Activated T-cell treated with anti-CD3 and anti-CD28 coated beads for 48 hours (primary cell): ENCODE data around the gene KRI1.

Experiments
- DNase-seq: peaks from one replicate; pipeline ENCODE4 v3.0.0-alpha.2; 2020; ENCODE audit warnings: low read depth

Gene KRI1

GRCh38 chr19:10565567-10566407, at the start of gene KRI1:
Gene KRI1 (minus strand): TSS chr19:10566010. CDS start chr19:10565999, 11 bp downstream.
- DNase-seq = peak; percentile 99

DNA sequence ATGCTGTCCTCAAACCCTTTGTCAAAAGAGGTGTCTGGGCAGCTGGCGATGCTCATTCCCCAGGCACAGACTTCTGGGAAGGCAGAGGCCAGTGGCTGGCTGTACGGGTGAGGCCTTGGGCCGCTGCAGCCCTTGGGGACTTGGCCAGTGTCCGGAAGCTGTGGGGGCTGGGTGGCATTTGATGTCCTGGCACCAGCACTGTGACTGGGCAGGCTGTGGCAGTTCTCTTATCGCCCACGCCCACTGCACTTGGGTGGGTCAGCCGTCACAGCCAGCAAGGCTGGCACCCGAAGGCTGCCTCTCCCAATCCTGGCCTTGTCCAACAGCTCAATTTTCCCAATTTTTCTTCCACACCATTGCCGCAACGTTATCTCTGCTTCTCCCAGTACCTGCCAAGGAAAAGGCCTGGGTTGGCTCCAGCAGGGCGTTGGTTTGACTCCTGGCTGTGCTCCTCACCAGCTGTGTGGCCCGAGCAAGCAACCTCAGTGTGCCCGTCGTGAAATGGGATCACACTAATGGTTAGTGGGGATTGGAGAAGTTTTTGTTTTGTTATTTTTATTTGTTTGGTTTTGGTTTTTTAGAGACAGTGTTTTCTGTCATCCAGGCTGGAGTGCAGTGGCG, 46.8 kb upstream of the KRI1 start:
- DNase-seq = no peak

DNA sequence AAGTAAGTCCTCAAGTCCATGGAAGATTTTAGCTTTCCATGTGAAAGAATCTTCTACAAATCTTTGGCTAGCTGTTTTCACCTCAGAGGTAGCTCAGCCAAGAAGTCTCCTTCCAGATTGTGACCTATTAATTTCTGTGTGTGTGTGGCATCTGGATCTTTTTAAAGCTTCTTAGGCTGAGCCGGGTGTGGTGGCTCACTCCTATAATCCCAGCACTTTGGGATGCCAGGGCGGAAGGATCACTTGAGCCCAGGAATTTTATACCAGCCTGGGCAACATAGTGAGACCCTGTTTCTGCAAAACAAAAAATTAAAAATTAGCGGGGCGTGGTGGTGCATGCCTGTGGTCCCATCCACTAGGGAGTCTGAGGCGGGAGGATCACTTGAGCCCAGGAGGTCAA, 46.1 kb upstream of the KRI1 start:
- DNase-seq = no peak

DNA sequence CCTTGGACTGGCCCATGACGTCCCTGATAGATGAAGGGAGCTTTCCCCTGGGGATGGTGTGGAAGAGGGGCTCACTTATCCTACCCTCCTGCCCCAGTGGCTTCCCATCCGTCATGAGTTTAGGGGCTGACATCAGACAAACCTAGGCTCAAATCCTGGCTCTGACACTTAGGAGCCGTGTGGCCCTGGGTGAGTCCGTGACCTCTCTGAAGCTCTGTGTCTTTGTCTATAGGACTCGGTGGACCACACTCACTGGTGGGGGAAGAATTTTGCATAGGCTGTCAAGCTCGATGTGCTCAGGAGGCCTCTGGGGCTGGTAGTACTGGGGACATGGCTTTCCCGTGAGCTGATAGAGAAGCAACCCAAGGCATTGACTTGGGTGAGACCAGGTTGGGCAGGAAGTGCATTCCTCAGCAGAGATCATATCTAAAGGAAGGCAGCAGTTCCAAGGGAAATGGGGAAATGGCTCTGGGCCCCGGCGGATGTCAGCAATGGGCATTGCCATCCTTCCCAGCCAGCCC, 38.7 kb upstream of the KRI1 start:
- DNase-seq = no peak

- DNase-seq = peak; percentile 13
Measured at GRCh38 chr19:10603873-10604459, 38.2 kb upstream of the KRI1 start.

- peak; percentile 61 for DNase-seq
Measured at GRCh38 chr19:10603084-10603872, 37.5 kb upstream of the KRI1 start.

DNA sequence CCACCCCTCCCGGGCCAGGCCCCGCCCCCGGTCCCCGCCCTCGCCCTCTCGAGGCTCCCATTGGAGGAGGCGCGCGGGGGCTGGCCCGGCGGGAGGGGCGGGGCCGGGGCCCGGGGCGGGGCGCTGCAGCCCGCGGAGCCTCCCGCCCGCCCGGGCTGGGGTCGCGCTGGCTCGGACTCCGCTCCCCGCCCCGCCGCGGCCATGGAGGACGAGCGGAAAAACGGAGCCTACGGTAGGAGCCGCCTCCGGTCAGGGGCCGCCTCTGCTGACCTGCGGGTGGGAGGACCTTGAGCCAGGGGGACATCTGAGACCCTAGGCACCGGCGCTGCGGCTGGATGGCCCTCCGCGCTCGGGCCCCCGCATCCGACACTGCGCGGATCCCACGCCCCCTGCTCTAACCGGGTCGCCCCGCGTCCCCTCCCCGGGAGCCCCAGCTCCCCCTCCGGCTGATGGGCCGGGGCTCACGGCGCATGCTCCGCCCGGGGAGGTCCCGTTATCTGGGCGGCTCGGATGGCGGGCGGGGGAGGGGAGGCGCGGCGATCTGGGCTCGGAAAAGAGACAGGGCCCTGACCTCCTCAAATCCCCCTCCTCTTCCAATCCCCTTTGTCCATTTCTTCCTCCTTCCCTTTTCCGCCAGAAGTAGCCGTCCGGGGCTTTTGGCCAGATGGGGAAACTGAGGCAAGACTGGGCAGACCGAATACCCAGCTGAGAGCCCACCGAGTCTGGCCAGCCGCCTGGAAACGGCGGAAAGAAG, 36.7 kb upstream of the KRI1 start:
- DNase-seq = peak; percentile 89

DNA sequence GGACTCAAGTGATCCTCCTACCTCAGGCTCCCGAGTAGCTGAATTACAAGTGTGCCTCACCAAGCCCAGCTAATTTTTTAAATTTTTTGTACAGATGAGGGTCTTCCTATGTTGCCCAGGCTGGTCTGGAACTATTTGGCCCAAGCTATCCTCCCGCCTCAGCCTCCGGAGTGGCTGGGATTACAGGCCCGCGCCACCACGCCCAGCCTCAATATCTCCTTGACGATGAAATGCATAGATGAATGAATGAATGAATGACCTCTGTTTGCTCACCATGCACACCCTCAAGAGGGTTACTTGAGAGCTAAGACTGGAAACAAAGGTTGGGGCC, 36.2 kb upstream of the KRI1 start:
- no peak for DNase-seq

GRCh38 chr19:10600149-10600548, 34.3 kb upstream of the KRI1 start:
- DNase-seq = no peak

DNA sequence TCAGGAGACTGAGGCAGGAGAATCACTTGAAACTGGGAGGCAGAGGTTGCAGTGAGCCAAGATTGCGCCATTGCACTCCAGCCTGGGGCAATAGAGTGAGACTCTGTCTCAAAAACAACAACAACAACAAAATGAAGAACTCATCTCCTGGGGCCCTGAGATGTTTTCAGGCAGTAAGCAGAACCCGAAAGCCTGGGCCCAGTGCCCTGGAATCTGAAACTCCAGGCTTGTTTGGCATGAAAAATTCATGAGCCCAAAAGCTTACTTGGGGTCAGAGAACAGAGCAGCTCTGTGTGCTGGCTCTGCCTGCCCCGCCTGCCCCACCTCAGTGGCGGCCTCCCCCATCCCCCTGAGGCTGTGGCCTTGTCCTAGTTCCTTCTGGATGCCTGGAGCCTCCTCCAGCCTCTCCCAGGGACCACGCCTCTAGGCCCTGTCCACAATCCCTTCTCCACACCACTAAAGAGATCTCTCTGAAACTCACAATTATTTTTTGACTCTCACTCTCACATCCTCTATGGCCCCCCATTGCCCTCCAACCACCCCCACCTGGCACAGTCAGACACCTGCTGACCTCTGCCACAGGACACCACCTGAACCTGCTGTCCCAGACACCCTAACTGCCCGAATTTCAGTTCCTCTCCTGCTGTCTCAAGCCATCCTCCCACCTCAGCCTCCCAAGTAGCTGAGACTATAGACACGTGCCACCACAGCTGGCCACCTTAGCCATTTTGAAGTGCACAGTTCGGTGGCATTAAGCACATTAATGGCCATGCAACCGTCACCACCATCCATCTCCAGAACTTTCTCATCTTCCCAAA, 28.2 kb upstream of the KRI1 start:
- DNase-seq = no peak

DNA sequence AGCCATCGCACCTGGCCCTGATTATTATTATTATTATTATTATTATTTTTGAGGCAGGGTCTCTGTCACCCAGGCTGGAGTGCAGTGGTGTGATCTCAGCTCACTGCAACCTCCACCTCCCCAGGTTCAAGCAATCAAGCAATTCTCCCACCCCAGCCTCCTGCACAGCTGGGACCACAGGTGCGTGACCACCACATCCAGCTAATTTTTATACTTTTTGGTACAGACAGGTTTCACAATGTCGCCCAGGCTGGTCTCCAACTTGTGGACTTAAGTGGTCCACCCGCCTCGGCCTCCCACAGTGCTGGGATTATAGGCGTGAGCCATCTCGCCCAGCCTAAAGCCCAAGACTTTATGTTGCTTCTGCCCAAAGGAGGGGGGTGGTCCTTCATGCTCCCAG, 27.3 kb upstream of the KRI1 start:
- no peak for DNase-seq

DNA sequence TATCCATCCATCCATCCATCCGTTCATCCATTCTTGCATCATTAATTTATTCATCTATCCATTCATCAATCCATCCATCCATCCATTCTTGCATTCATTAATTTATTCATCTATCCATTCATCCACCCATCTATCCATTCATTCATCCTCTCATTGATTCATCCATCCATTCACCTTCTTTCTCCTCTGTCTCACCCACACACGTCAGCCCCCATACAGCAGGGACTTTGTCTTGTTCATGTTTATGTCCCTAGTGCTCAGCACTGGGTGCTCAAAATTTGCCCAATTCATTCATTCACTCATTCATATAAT, 22.0 kb upstream of the KRI1 start:
- DNase-seq = no peak

- no peak for DNase-seq
Measured at GRCh38 chr19:10587022-10587838, 21.4 kb upstream of the KRI1 start, which contains the start of gene AP1M2. Gene AP1M2 (minus strand): TSS chr19:10587312. CDS start chr19:10587231, 81 bp downstream.

GRCh38 chr19:10586396-10586795, 20.6 kb upstream of the KRI1 start:
- no peak for DNase-seq

DNA sequence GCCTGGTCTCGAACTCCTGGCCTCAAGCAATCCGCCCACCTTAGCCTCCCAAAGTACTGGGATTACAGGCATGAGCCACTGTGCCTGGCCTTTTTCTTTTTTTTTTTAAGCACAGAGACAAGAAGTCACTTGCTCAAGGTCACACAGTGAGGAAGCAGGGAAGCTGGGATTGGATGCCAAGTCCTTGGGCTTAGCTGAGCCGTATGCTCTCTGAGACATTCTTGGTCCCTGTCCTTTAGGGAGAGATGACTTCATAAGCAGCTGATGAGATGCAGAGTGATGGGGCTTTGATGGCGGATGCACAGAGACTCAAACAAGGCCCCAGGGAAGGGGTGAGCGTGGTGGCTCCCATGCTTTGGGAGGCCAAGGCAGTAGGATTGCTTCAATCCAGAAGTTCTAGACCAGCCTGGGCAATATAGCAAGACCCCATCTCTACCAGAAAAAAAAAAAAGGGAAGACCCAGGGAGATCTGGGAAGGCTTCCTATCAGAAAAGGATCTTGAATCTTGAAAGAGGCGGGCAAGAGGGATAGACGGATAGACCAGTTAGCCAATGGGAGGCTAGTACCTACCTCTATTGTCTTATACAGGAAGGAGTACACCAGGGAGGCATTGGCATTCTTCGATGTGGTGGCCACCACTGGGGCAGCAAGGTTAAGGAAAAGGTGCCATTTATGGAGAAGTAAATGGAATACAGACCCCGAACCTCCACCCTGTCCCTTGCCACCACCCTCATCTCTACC, 17.4 kb upstream of the KRI1 start:
- no peak for DNase-seq

DNA sequence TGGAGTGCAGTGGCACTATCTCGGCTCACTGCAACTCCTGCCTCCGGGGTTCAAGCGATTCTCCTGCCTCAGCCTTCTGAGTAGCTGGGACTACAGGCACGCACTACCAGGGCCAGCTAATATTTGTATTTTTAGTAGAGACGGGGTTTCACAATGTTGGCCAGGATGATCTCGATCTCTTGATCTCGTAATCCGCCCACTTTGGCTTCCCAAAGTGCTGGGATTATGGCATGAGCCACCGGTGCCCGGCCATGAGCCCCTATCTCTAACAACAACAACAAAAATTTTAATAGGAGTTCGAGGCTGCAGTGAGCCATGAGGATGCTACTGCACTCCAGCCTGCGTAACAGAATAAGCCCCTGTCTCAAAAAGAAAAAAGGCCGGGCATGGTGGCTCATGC, 16.3 kb upstream of the KRI1 start:
- DNase-seq = no peak

DNA sequence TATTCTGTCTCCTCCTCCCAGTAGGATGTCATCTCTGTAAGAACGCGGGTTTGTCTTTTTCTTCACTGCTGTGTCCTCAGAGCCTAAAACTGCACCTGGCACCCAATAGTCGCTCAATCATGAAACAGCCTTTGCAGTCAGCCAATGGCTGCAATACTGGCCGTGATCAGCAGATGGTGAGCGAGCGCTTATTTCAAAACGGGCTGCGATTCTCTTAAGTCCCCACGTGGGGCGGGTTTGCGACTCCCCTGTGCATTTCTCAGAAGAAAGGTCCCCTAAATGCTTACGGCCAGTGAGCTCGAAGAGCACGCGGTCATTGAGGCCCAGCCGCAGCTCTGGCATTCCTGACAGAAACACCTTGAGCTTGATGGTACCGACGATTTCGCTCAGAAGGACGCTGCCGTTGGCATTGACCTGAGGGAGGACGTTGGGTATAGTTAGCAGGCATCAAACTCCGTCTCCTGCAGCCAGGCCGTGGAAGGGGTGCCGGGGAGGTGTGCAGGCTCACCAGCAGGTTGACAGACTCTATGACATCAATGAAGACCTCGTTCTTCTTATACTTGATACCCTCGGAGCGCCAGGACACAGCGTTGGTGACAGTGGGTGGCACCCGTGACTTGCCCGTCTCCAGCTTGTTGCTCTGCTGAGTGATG, 15.3 kb upstream of the KRI1 start:
- peak; percentile 81 for DNase-seq

GRCh38 chr19:10577951-10578350, 12.1 kb upstream of the KRI1 start:
- DNase-seq = no peak
